GM12874 (cell line): ENCODE results near the gene CTNND2.

Experiments
- TF ChIP-seq, protein P1 (sequence below): IDR thresholded peaks from 2 replicates; pipeline ENCODE4 v1.5.1; 2011; ENCODE audit warnings: low read depth, mild to moderate bottlenecking, control low read depth, low read length, moderate library complexity; ENCODE audit not compliant: insufficient read depth

Gene CTNND2

DNA sequence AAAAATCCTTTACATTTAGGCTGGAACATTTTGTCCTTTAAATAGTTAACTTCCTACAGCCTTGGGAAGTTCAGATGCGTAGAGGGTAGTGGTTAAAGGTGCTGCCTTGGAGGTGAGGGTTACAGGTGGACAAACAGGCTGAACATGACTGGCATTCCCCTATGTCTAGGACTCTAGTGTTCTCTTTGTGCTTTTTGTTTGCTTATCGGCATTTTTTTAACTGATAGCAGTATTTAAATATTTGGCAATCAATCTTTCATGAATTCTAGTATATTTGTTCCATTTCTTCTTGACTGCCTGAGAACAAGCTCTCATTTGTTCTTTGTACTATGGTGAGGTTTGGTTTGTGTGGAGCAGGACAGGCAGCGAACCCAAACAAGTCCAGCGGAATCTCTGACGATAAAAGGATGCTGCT is 307.6 kb downstream of the CTNND2 start:
- TF ChIP-seq, protein P1, sequence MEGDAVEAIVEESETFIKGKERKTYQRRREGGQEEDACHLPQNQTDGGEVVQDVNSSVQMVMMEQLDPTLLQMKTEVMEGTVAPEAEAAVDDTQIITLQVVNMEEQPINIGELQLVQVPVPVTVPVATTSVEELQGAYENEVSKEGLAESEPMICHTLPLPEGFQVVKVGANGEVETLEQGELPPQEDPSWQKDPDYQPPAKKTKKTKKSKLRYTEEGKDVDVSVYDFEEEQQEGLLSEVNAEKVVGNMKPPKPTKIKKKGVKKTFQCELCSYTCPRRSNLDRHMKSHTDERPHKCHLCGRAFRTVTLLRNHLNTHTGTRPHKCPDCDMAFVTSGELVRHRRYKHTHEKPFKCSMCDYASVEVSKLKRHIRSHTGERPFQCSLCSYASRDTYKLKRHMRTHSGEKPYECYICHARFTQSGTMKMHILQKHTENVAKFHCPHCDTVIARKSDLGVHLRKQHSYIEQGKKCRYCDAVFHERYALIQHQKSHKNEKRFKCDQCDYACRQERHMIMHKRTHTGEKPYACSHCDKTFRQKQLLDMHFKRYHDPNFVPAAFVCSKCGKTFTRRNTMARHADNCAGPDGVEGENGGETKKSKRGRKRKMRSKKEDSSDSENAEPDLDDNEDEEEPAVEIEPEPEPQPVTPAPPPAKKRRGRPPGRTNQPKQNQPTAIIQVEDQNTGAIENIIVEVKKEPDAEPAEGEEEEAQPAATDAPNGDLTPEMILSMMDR: no peak

DNA sequence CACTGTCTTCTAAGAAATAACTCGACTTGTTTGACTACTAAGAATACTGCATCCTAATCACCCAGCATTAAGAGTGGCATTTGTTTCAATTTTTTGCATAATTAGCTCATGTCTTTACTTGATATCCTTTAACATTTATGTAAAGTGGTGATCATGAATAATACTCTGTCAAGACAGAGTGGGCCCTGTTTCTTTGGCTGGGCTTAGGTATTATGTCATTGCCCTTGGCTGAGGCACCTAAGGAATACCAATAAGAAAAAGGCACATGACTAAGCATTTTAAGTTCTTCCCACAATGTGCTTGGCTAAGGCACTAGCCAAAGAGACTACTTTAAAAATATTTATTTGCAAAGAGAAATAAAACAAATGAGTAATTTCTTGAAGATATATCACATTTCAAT is 308.1 kb downstream of the CTNND2 start:
- TF ChIP-seq, protein P1: no peak

DNA sequence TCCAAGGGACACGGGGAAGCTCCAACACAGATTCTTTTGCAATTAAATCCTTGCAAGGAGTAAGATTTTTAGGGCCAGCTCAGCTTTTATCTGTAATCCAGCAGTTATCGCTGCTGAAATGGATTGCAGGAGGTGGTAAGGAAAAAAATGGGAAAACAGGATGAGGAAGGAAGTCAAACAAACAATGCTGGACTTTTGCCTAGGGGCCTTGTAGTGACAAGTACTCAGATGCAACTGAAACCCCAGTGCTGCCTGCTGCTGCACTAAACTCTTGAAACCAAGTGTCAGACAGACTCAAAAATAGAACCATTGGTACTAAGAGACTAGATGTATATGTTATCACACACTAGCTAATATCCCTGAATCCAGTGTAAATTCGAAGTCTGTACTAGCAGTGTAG is 309.2 kb downstream of the CTNND2 start:
- TF ChIP-seq, protein P1: no peak

DNA sequence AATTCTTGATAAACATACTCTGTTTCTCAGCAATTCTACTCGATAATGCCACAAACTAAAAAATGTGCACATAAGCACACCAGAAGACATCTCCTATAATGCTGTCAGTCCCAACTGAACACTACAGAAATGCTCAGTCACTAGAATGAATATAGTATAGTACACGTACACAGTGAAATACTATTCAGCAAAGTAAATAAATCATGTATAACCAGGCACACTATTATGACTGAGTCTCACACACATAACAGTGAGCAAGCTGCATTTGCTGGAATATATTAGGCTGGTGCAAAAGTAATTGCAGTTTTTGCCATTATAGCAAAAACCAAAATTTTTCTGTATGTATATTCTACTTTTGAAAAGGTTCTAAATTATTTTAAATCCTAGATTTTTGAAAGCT is 310.2 kb downstream of the CTNND2 start:
- TF ChIP-seq, protein P1: no peak

DNA sequence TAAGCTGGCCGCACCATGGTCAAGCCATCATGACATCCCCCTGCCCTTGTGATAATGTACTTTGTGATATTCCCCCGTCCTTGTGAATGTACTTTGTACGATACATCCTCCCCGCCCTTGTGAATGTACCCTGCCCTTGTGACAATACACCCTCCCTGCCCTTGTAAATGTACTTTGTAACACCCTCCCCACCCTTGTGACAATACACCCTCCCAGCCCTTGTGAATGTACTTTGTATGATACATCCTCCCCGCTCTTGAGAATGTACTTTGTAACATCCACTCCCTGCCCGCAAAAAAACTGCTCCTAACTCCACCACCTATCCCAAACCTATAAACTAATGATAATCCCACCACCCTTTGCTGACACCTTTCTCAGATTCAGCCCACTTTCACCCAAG is 313.8 kb downstream of the CTNND2 start:
- TF ChIP-seq, protein P1: no peak

DNA sequence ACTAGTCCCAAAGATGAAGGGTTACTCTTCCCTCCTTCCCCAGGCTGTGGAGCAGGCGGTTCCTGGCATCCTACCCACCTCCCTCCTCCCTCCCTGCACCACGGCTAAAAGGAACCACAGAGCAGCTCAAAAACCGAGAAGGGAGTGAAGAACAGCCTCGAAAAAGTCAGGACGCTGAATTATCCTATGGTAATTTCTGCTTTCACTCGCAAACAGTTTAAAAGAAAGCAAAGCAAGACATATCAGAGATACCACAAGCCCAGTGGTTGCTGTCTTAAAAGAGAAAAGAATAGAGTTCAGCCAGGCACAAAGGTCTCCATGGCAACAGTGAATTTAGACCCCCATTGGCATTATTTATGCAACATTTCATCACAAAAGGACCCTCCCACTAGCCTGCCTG is 315.4 kb downstream of the CTNND2 start:
- TF ChIP-seq, protein P1: no peak

DNA sequence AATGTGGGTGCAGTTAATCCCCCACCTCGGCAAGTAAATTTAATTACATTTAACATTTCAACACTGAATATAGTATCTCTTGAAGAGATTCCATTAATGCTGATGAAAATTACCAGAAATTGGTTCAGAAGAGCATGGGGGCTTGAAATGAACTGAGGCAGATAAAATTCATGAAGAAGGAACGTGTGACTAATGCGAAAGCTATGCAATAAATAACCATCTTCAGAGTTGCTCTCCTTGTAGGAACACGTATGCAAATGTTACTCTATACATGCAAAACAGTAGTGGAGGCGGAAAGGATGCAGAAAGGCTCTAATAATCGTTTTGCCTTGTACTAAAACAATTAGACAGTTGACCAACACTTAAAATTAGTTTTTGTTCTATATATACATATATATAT is 320.2 kb downstream of the CTNND2 start:
- TF ChIP-seq, protein P1: no peak

DNA sequence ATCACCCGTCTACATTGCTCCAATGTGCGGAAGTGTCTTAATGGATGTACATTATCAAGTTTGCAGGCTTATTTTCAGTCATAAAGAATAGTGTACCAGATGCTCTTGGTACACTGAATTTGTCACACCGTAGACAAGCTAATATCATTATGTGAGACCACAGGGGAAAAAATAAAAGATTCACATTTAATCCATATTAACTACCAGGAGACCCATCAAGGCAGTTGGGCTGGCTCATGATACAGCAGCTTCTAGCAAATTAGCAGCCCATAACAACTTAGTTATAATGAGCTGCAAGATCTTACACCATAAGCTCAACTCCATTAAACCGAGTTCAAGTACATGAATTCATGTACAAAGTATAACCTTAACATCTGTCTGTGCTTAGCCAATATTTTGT is 324.9 kb downstream of the CTNND2 start:
- TF ChIP-seq, protein P1: no peak
